Ammon's horn (tissue), 1 donor: ENCODE results near the gene BCAN.
A peak's percentile ranks its signal among the peaks of the same experiment; 100 is the strongest.
"Not testable (repeated sequence)": the region's sequence is repeated elsewhere in the genome, so short reads cannot be mapped to it uniquely, and the experiment has no call there.

Experiments
- DNase-seq: peaks from one replicate; pipeline ENCODE4 v3.0.0-alpha.2; 2016; ENCODE audit warnings: low spot score

The BCAN gene

GRCh38 chr1:156618853-156619581 is 22.9 kb upstream of the BCAN start, which contains the start of gene HAPLN2:
Gene HAPLN2 (plus strand): TSS chr1:156619415. CDS start chr1:156623491, 4,076 bp downstream.
- peak; percentile 77 for DNase-seq

DNA sequence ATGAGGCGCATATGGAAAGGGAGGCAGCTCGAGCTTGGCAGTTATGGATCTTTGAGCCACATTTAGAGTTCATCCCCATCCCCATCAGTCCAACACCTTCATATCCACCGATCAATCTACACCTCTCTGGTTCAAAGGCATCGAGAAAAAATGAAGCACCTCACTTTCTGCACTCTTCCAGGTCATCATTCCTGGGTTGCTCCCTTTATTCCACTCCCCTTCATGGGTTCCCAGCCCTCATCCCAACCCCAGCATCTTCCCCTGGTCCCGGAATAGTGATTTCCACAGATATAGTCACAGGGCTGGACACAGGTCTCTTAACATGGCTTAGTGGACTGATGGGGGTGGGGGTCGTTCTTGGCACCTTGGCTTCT is 22.3 kb upstream of the BCAN start:
- DNase-seq, result no peak

- DNase-seq, result no peak
These were observed 19.2 kb upstream of the BCAN start for GRCh38 chr1:156622581-156623297.

GRCh38 chr1:156623946-156624813 is 17.7 kb upstream of the BCAN start:
- DNase-seq, result no peak

DNA sequence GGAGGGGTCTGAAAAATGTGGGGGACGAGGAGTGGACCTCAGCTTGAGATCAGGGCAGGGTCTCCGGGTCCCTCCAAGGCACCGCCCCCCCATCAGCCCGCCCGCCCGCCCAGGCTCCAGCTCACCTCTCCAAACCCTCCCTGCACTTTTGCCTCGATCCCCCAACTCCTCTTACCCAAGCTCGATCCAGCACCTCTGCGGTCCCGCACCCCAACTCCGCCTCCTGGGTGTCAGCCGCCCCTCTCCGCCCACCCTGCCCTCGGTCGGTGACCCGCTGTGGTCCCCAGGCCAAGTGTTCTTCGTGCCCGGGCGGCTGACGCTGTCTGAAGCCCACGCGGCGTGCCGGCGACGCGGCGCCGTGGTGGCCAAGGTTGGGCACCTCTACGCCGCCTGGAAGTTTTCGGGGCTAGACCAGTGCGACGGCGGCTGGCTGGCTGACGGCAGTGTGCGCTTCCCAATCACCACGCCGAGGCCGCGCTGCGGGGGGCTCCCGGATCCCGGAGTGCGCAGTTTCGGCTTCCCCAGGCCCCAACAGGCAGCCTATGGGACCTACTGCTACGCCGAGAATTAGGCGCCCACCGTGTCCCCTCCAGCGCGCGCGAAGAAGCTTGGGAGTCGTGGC is 17.0 kb upstream of the BCAN start:
- no peak for DNase-seq

DNA sequence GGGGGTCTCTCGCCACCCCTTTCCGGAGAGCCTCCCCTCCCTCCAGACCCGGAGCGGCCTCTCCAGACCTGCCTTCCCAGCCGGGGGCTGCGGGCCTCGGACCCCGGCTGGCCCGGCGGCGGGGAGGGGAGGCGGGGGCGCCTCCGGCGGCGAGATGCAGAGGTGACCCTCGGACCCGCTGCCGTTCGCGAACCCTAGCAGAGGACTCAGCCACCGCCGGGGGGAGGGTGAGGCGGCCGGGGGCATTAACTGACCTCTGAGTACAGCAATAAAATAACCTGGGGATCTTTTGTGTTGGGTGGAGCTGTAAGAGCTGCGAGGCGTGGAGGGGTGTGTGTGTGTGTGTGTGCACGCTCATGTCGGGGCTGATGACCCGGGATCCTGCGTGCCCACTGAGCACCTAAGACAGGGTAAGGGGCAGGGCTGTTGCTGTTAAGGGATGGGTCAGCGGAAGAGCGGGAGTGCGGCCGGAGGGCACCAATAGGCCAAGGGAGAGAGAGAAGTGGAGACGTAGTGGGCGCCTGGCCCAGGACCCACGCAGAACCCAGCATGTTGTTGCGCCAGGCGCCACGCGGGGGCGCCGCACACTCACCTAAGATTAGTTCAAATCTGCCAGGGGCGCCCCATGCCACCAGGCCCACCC is 16.4 kb upstream of the BCAN start:
- DNase-seq, result peak; percentile 77

- DNase-seq, result no peak
These were observed 15.9 kb upstream of the BCAN start for GRCh38 chr1:156626079-156626438.

GRCh38 chr1:156627313-156627880 is 14.5 kb upstream of the BCAN start:
- no peak for DNase-seq

DNA sequence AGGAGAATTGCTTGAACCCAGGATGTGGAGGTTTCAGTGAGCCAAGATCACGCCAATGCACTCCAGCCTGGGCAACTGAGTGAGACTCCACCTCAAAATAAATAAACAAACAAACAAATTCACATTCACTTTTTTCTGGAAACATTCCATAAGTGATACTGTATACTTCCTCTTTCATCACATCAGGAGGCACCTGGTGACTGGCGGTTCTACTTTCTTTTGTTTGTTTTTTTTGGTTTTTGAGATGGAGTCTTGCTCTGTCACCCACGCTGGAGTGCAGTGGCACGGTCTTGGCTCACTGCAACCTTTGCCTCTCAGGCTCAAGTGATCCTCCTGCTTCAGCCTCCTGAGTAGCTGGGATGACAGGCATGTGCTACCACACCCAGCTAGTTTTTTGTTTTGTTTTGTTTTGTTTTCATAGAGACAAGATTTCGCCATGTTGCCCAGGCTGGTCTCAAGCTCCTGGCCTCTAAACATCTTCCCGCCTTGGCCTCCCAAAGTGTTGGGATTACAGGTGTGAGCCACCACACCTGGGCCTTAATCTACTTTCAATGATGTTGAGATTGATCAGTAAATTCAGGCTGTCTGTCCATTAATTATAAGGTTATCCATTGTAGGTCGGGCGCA is 12.0 kb upstream of the BCAN start:
- no peak for DNase-seq

DNA sequence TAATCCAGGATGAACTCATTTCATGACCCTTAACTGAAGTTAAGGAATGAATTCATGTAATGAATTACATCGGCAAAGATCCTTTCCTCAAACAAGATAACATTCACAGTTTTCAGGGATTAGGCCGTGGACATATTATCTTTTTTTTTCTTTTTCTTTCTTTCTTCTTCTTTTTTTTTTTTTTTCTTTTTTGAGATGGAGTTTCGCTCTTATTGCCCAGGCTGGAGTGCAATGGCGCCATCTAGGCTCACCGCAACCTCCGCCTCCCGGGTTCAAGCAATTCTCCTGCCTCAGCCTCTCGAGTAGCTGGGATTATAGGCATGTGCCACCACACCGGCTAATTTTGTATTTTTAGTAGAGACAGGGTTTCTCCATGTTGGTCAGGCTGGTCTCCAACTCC is 10.8 kb upstream of the BCAN start:
- not testable (repeated sequence) for DNase-seq

- DNase-seq, result no peak
These were observed 9.6 kb upstream of the BCAN start for GRCh38 chr1:156632355-156632754.

DNA sequence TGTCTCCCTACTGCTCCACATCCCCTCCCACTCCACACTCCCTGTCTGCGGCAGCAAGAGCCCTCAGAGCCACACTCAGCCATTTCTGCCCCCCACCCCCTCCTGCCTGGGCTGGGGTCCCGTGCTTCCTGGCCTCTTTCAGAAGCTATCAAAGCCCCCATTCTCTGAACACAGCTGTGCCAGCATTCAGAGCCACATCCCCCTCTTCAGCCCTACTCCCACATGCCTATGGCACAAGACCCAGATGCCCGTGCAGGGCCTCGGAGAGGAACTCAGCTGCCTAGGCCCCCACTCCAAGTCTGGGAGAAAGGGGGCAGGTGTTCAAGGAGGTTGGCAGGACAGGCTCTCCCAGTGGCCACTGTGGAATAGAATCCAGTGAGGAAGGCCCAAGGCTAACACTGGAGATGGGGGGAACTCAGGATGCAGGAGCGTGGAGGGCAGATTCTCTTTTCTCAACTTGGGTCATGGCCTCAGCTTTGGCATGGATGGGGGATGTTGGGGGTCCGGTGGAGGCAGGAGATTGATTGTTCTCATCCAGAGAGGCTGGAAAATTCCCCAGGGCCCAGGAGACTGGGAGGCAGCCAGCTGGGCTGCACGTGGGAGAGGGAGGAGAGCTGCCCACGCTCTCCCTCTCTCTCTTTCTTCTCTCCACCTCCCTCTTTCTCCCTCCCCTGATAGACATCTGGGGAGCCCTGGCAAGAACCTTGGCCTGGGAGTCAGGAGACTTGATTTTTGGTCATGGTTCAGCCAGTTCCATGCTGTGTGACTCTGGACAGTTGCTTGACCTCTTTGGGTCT is 3.5 kb upstream of the BCAN start:
- peak; percentile 71 for DNase-seq

- no peak for DNase-seq
These were observed 2.3 kb upstream of the BCAN start for GRCh38 chr1:156639601-156640101.

- DNase-seq, result peak; percentile 89
These were observed 843 bp upstream of the BCAN start for GRCh38 chr1:156640842-156641706.

DNA sequence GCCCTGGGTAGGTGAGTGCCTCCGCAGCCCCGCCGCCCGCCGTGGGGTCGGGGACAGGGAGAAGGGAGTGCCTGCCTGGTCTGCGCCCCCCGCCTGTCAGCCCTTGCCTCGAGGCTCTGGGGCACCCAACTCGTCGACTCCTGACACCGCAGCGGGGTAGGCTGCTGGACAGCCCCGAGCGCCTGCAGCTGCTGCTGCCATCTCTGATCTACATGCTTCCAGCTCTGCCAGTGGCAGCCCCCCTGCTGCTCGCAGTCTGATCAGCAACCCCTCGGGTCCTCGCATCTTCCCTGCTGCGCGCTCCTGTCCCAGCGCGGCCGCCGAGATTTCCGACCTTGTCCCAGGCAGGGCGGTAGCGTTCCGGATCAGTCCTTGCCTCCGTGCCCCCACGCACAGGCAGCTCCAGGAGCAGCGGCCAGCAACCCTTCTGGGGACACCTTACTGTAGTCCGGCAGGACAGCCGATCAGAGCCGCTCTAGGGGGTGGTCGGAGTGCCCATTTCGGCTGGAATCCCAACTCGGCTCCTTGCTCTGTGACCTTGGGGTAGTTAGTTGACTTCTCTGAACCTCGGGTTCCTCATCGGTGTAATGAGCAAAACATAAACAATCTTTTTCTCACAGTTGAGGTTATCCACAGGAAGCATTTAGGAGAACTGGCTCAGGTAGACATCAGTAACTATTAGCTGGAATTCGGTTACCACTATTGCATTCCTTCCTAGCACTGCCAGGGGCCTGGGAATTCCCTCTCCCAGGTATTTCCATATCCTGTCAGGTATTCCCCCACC is 540 bp downstream of the BCAN start:
- no peak for DNase-seq

GRCh38 chr1:156643049-156643777 is 1.3 kb downstream of the BCAN start:
- no peak for DNase-seq

DNA sequence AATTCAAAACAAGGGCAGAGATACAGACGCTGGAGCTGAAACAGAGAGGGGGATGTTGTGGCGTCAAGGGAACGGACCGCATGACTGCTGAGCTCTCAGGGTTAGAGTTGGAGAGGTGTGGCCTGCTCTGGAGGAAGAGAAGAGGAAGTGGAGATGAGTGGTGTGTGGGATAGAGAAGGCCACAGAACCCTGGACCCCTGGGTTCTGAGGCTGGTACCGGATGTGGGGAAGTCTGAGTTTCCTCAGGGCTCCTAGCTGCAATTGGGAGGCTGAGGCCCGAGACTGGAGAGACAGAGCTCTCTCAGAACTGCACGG is 1.8 kb downstream of the BCAN start:
- DNase-seq, result no peak

GRCh38 chr1:156644146-156644545 is 2.2 kb downstream of the BCAN start:
- DNase-seq, result no peak
